H9 (cell line): ENCODE results near the gene SLC34A3. TPM values are rescaled to one million over a fixed set of nuclear protein-coding genes. Genes with fewer than 3 reads are reported as not detected.

ENCODE experiments used
- DNase-seq: peaks from one replicate; pipeline ENCODE4 v3.0.0-alpha.2; 2017
- H2AFZ ChIP-seq: one replicate; pipeline ENCODE4 v1.6.1; 2013; ENCODE audit warnings: mild to moderate bottlenecking, low read length, control low read depth, moderate library complexity
- H2AK5ac ChIP-seq: 2 replicates; pipeline ENCODE4 v1.6.1; 2013; ENCODE audit warnings: low read length, control low read depth, mixed read lengths; ENCODE audit not compliant: insufficient read length
- H2BK120ac ChIP-seq: one replicate; pipeline ENCODE4 v1.6.1; 2013; ENCODE audit warnings: low read depth, mild to moderate bottlenecking, low read length, control low read depth, inconsistent platforms; ENCODE audit not compliant: poor library complexity, severe bottlenecking
- H2BK12ac ChIP-seq: 2 replicates; pipeline ENCODE4 v1.6.1; 2013; ENCODE audit warnings: low read length, control low read depth, mixed read lengths, low read depth; ENCODE audit not compliant: insufficient read length
- H2BK15ac ChIP-seq: 2 replicates; pipeline ENCODE4 v1.6.1; 2013; ENCODE audit warnings: low read depth, low read length, control low read depth
- H2BK20ac ChIP-seq: one replicate; pipeline ENCODE4 v1.6.1; 2013; ENCODE audit warnings: low read depth, mild to moderate bottlenecking, low read length, control low read depth, inconsistent platforms; ENCODE audit not compliant: poor library complexity, severe bottlenecking
- H2BK5ac ChIP-seq: 2 replicates; pipeline ENCODE4 v1.6.1; 2013; ENCODE audit warnings: low read length, control low read depth, mixed read lengths; ENCODE audit not compliant: insufficient read length
- H3K14ac ChIP-seq: 2 replicates; pipeline ENCODE4 v1.6.1; 2013; ENCODE audit warnings: low read length, control low read depth; ENCODE audit not compliant: insufficient read depth
- H3K18ac ChIP-seq: 2 replicates; pipeline ENCODE4 v1.6.1; 2013; ENCODE audit warnings: low read depth, mild to moderate bottlenecking, mixed read lengths, low read length, control low read depth; ENCODE audit not compliant: insufficient read length
- H3K23ac ChIP-seq: 2 replicates; pipeline ENCODE4 v1.6.1; 2013; ENCODE audit warnings: low read length, control low read depth, mixed read lengths, low read depth; ENCODE audit not compliant: insufficient read length
- H3K23me2 ChIP-seq: 2 replicates; pipeline ENCODE4 v1.6.1; 2013; ENCODE audit warnings: low read depth, mild to moderate bottlenecking, mixed read lengths, low read length, control low read depth; ENCODE audit not compliant: insufficient read length, poor library complexity, severe bottlenecking
- H3K27ac ChIP-seq: 2 replicates; pipeline ENCODE4 v1.5.1; 2013; ENCODE audit warnings: low read length, control low read depth, mixed read lengths, low read depth; ENCODE audit not compliant: insufficient read length
- H3K27me3 ChIP-seq: 2 replicates; pipeline ENCODE4 v1.6.1; 2013; ENCODE audit warnings: low read length, control low read depth, inconsistent platforms; ENCODE audit not compliant: insufficient read depth
- H3K4ac ChIP-seq: 2 replicates; pipeline ENCODE4 v1.6.1; 2013; ENCODE audit warnings: low read depth, mild to moderate bottlenecking, control low read depth, inconsistent platforms, low read length, moderate library complexity
- H3K4me1 ChIP-seq: 2 replicates; pipeline ENCODE4 v1.6.1; 2013; ENCODE audit warnings: low read length, control low read depth, inconsistent platforms; ENCODE audit not compliant: insufficient read depth
- H3K4me2 ChIP-seq: 2 replicates; pipeline ENCODE4 v1.6.1; 2013; ENCODE audit warnings: low read length, control low read depth, mixed read lengths; ENCODE audit not compliant: insufficient read length, insufficient read depth
- H3K56ac ChIP-seq: 2 replicates; pipeline ENCODE4 v1.6.1; 2013; ENCODE audit warnings: low read depth, mild to moderate bottlenecking, mixed read lengths, low read length, control low read depth; ENCODE audit not compliant: insufficient read length
- H3K79me1 ChIP-seq: 2 replicates; pipeline ENCODE4 v1.6.1; 2013; ENCODE audit warnings: low read depth, mild to moderate bottlenecking, moderate library complexity, low read length, control low read depth, inconsistent platforms; ENCODE audit not compliant: insufficient read depth, poor library complexity, severe bottlenecking
- H3K79me2 ChIP-seq: 2 replicates; pipeline ENCODE4 v1.6.1; 2013; ENCODE audit warnings: low read length, control low read depth, inconsistent platforms; ENCODE audit not compliant: insufficient read depth
- H3K9ac ChIP-seq: 2 replicates; pipeline ENCODE4 v1.6.1; 2013; ENCODE audit warnings: low read length, control low read depth, mixed read lengths; ENCODE audit not compliant: insufficient read length; ENCODE audit errors: extremely low read depth
- H3K9me3 ChIP-seq: one replicate; pipeline ENCODE4 v1.6.1; 2013; ENCODE audit warnings: low read depth, low read length, inconsistent platforms; ENCODE audit not compliant: control insufficient read depth
- H3T11ph ChIP-seq: one replicate; pipeline ENCODE4 v1.6.1; 2013; ENCODE audit warnings: mild to moderate bottlenecking, low read length, control low read depth, inconsistent platforms
- H4K20me1 ChIP-seq: one replicate; pipeline ENCODE4 v1.6.1; 2013; ENCODE audit not compliant: control insufficient read depth, insufficient read length, insufficient read depth
- H4K5ac ChIP-seq: 2 replicates; pipeline ENCODE4 v1.6.1; 2013; ENCODE audit warnings: low read depth, mild to moderate bottlenecking, mixed read lengths, low read length, control low read depth; ENCODE audit not compliant: insufficient read length
- H4K8ac ChIP-seq: replicated peaks from 2 replicates; pipeline ENCODE4 v1.6.1; 2013; ENCODE audit warnings: low read length, control low read depth, mixed read lengths, low read depth; ENCODE audit not compliant: insufficient read length
- H4K91ac ChIP-seq: 2 replicates; pipeline ENCODE4 v1.6.1; 2013; ENCODE audit warnings: low read depth, mild to moderate bottlenecking, moderate library complexity, mixed read lengths, low read length, control low read depth; ENCODE audit not compliant: insufficient read length
- H3K27ac Mint-ChIP-seq, 3 experiments: 2 replicates in 2 of 3; 3 replicates in 1 of 3; pipeline ENCODE4 v1.8.0; 2020 to 2021; ENCODE audit warnings: mixed read lengths in 3 of 3, mild to moderate bottlenecking in 1 of 3, moderate library complexity in 1 of 3
- H3K27me3 Mint-ChIP-seq: 2 replicates; pipeline ENCODE4 v1.8.0; 2021; ENCODE audit warnings: low read depth, mild to moderate bottlenecking, moderate library complexity, mixed read lengths
- H3K36me3 Mint-ChIP-seq, 3 experiments: 2 replicates in 2 of 3; 3 replicates in 1 of 3; pipeline ENCODE4 v1.8.0; 2020 to 2021; ENCODE audit warnings: low read depth in 3 of 3, mixed read lengths in 3 of 3; ENCODE audit not compliant: insufficient read depth in 1 of 3
- H3K4me1 Mint-ChIP-seq, 2 experiments: 2 replicates each; pipeline ENCODE4 v1.8.0; 2020; ENCODE audit warnings: mixed read lengths in 2 of 2
- H3K4me3 Mint-ChIP-seq, 2 experiments: 2 replicates in 1 of 2; 3 replicates in 1 of 2; pipeline ENCODE4 v1.8.0; 2020 to 2021; ENCODE audit warnings: mild to moderate bottlenecking in 2 of 2, mixed read lengths in 2 of 2, moderate library complexity in 1 of 2
- H3K9me3 Mint-ChIP-seq, 2 experiments: 2 replicates in 1 of 2; 3 replicates in 1 of 2; pipeline ENCODE4 v1.8.0; 2020; ENCODE audit warnings: mild to moderate bottlenecking in 2 of 2, mixed read lengths in 2 of 2, moderate library complexity in 1 of 2
- WGBS: extraction: QIAGEN DNeasy Blood & Tissue Kit; methylation state at CpG from one replicate; pipeline ENCODE4 v1.1.7; 2013; ENCODE audit warnings: missing lambda C conversion rate, low lambda C conversion rate, mixed read lengths; ENCODE audit not compliant: insufficient read length; ENCODE audit errors: extremely low coverage; 5-methylcytosine and 5-hydroxymethylcytosine counted together
- total RNA-seq: library from RNA; stranded (reverse); gene quantifications from 2 replicates; pipeline ENCODE4 v1.2.1, GENCODE V29; 2021
- TF ChIP-seq, protein P1 (sequence below): fragments of 200-600 bp; sonication (generic); conservative IDR thresholded peaks from 3 replicates; pipeline ENCODE4 v1.8.0; 2021; ENCODE audit warnings: antibody characterized with exemption, mild to moderate bottlenecking

SLC34A3 gene
- total RNA-seq, 1 experiment from 2014 or later: not detected

DNA sequence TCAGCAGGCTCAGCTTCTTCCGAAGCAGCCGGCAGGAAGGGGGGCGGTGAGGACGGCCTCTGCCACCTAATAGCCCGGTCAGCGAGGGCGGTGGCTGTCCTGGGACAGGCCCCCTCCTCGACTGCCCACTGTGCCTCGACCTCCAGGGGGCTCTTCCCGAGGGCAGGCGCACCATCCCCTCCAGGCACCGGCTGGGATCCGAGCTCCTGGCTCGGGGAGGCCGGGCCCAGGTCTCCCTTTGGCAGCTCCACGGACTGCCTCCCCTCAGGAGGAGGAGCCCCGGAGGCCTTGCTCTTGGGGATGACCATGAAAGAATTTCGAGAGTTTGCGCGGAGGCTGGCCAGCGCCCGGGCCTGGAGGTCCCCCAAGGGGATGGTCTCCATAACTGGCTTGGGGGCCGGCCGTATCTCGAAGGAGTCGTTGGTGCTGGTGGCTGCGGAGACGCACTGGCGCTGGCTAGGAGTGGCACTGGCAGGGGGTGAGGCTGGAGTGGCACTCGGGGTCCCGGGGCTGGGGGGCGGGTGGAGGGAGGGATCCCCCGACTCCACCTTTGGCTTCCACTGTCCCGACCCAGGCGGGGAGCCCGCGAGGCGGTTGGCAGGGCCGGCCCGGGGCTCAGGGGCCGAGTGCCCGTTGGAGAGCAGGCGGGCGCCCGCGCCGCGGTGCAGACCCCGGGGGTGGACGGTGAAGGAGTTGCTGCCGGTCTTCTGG, 31.1 kb upstream of the SLC34A3 start:
- H3K4me1 Mint-ChIP-seq: peaks cover 18 to 35% of the 10 kb centered on the region in 2 experiments
- no peaks in the 10 kb centered on the region for H3K9me3 ChIP-seq
- no peak overlapping the region for H3K18ac ChIP-seq
- peak overlapping the region; percentile 78 to 88 for H3K4me3 Mint-ChIP-seq
- no peak overlapping the region for H2AFZ ChIP-seq
- H3K4me2 ChIP-seq: peak overlapping the region; percentile 24
- no peak overlapping the region for H3K27ac ChIP-seq
- no peaks in the 10 kb centered on the region for H3K27me3 ChIP-seq
- H3T11ph ChIP-seq: no peak overlapping the region
- no peak overlapping the region for H2AK5ac ChIP-seq
- H3K23me2 ChIP-seq: peaks cover 2% of the 10 kb centered on the region
- no CpG with 5 or more reads among the region's 51 CpGs for WGBS
- no peak overlapping the region for H3K56ac ChIP-seq
- H3K79me2 ChIP-seq: peaks cover 6% of the 10 kb centered on the region; the same call in 1 of the 2 replicates
- no peak overlapping the region for H2BK120ac ChIP-seq
- H3K36me3 Mint-ChIP-seq: peaks cover 0 to 6% (median 0%) of the 10 kb centered on the region in 3 experiments; a peak in 3 of 7 replicates
- no peaks in the 10 kb centered on the region for H3K9me3 Mint-ChIP-seq
- no peaks in the 10 kb centered on the region for H4K20me1 ChIP-seq
- H3K14ac ChIP-seq: no peak overlapping the region
- TF ChIP-seq, protein P1, sequence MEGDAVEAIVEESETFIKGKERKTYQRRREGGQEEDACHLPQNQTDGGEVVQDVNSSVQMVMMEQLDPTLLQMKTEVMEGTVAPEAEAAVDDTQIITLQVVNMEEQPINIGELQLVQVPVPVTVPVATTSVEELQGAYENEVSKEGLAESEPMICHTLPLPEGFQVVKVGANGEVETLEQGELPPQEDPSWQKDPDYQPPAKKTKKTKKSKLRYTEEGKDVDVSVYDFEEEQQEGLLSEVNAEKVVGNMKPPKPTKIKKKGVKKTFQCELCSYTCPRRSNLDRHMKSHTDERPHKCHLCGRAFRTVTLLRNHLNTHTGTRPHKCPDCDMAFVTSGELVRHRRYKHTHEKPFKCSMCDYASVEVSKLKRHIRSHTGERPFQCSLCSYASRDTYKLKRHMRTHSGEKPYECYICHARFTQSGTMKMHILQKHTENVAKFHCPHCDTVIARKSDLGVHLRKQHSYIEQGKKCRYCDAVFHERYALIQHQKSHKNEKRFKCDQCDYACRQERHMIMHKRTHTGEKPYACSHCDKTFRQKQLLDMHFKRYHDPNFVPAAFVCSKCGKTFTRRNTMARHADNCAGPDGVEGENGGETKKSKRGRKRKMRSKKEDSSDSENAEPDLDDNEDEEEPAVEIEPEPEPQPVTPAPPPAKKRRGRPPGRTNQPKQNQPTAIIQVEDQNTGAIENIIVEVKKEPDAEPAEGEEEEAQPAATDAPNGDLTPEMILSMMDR: no peak
- no peak overlapping the region for H4K91ac ChIP-seq
- no peak overlapping the region for H3K23ac ChIP-seq
- H4K8ac ChIP-seq: no peak overlapping the region
- H2BK15ac ChIP-seq: no peak overlapping the region
- H4K5ac ChIP-seq: no peak overlapping the region
- H3K27me3 Mint-ChIP-seq: peaks cover 2% of the 10 kb centered on the region; the same call in 1 of the 2 replicates
- no peak overlapping the region for H2BK5ac ChIP-seq
- H2BK12ac ChIP-seq: no peak overlapping the region
- peaks cover 11% of the 10 kb centered on the region for H3K79me1 ChIP-seq
- no peaks in the 10 kb centered on the region; the same call in 1 of the 2 replicates for H3K4me1 ChIP-seq
- H3K4ac ChIP-seq: no peak overlapping the region
- H3K9ac ChIP-seq: no peak overlapping the region
- no peak overlapping the region for H2BK20ac ChIP-seq
- DNase-seq: no peak
- no peak overlapping the region for H3K27ac Mint-ChIP-seq
